ENCODE data around the gene PTOV1.
A peak's percentile ranks its signal among the peaks of the same experiment; 100 is the strongest.

Gene PTOV1

DNA sequence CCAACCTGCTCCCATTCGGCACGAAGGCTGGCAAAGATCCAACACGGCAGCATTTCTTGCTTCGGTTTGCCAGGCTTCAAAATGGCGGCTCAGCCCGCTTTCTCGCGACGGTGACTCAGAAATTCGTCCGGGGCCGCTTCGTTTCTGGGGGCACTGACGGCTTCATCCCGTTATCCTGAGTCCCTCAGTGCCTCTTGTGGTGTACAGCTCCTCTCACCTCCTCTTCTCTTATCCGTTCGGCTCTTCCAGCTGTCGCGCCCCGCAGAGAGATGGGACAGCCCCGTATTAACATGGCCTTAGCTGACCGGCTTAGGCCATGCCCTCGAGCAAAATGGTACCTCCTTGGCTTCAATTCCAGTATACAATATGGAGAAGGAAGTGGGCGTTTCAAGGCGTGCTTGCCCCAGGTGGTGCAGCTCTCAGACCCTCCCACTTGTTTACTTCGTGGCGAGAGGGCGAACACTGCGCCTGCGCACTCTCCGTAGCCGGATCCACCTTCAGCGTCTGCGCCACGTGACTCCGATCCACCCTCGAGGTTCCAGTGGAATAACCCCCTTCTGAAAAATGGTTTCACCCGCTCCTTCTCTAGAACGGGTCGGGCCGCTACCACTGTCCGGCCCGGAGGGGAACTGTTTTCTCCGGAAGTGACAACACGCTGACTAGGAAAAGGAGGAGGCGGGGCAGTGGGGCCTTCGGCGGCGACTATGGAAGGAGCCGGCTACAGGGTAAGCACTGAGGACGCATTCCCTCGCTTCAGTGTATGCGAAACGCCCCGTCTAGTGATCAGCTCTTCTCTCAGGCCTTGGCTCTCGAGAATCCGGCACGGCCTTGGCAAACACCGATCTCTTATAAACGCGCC lies 26.3 kb downstream of the PTOV1 start, which contains the start of the genes AKT1S1 and TBC1D17:
Gene AKT1S1 (minus strand): TSS at position 336 of the 859 bp plus-strand sequence. CDS start 4,060 bp downstream, outside the sequence.
Gene TBC1D17 (plus strand): TSS at position 683 of the 859 bp plus-strand sequence. CDS start 22 bp downstream, at position 705.
- peak; percentile 100 for DNase-seq

DNA sequence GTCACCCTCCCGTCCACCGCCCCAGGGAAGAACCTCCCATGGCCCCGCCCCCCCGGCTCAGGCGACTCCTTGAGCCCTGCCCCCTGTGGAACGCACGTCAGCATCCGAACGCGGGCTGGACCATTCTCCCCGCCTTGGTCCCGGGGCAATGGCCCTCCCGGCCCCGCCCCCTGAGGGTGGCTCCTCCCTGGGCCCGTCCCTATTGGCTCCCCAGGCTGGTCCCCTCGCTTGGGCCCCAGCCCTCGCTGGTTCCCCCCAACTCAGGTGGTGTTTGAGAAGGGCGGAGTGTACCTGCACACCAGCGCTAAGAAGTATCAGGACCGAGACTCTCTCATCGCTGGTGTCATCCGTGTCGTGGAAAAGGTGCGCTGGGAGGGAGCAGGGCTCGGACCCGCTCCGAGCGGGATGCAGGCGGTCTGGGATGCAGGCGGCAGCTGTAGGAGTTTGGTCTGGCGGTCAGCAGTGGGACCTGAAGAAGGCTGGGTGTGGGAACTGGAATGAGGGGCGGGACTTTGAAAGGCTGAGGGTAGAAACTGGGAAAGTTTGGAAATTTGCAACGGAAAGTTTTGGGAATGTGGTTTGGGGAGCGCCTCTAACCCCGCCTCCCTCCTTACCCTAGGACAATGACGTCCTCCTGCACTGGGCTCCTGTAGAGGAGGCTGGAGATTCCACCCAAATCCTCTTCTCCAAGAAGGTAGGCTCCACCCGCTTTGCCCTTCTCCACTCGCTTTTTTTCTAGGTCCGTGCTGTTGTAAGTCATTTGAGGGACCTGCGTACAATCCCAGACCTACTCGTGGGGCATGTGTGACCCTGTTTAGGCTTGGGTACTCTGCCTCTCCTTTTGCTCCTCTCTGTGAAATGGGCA lies 27.2 kb downstream of the PTOV1 start:
- peak; percentile 99 for DNase-seq

DNA sequence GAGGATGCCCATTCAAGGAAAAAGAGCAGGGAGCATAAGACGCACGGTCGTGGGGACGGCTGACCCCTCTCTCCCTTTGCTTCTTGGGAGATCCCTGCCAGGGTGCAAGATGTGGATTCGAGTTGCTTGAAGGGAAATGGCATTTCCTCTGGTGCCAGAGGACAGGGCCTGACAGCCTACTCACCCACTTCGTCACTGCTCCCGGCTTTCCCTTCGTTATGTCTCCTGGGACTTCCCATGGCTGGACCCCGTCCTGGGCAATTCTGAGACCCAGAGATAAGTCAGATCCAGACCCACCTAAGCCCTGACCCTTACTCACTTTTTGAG lies 27.7 kb downstream of the PTOV1 start:
- no peak for DNase-seq

DNA sequence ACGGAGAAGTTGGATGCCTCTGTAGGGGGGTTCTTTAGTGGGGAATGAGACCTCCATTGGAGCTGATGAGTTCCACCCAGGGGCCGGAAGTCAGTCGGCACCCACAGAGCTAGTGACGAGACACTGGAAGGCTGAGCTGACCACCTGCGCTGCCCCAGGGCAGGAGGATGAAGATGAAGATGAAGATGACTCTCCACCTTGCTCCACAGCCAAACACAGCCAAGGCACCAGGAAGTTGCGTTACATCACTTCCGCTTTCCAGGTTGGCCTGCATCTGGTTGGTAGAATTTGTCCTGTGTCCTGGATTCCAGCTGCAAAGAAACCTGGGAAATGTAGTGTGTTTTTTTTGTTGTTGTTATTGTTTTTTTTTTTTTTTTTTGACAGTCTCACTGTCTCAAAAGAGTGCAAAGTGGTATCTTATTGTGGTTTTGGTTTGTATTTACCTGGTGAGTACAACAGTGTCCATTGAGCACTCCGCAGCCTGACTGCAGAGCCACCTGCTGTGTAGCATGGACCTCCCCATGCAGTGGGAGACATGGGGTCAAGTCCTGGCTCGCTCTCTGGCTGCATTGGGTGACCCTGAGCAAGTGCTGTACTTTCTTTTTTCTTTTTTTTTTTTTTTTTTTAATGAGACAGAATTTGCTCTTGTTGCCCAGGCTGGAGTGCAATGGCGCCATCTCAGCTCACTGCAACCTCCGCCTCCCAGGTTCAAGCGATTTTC lies 28.4 kb downstream of the PTOV1 start:
- DNase-seq, result peak; percentile 48

- no peak for DNase-seq
Measured at GRCh38 chr19:49880162-49880869, 29.4 kb downstream of the PTOV1 start.

DNA sequence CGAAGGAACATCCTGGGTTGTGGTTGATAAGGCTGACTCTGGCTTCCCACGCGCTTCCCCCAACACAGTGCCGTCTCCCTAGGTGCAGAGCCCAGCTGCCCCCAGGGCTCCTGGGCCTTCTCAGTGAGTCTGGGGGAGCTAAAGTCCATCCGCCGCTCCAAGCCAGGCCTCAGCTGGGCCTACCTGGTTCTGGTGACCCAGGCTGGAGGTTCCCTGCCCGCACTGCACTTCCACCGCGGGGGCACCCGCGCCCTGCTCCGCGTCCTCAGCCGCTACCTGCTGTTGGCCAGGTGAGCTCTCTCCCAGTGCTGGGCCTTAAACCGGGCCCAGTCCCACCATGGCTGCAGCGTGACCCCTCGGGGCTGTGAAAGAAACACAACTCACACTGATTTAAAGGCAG lies 30.2 kb downstream of the PTOV1 start:
- DNase-seq, result no peak

DNA sequence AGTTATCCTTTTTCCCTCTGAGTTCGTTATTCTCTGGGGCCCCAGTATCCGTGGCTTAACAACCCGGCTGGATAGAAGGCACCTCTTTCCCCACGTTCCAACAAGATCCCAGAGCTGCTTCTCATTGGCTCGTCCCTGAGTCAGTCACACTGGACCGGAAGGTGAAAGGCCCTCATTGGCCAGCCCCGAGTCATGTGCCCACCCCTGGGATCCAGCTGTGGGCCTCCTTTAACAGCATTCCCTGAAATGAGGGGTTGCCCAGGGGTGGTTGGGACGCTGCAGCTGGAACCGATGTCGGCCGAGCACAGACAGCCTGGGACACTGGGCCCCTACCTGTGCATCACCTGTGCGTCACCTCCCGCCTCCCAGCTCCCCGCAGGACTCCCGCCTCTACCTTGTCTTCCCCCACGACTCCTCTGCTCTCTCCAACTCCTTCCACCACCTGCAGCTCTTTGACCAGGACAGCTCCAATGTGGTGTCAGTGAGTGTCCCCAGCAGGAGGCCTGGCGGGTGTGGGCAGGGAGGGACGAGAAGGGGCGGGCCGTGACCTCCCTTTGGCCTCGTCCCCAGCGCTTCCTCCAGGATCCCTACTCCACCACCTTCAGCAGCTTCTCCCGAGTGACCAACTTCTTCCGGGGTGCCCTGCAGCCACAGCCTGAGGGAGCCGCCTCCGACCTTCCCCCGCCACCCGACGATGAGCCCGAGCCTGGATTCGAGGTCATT lies 30.9 kb downstream of the PTOV1 start:
- DNase-seq, result no peak

DNA sequence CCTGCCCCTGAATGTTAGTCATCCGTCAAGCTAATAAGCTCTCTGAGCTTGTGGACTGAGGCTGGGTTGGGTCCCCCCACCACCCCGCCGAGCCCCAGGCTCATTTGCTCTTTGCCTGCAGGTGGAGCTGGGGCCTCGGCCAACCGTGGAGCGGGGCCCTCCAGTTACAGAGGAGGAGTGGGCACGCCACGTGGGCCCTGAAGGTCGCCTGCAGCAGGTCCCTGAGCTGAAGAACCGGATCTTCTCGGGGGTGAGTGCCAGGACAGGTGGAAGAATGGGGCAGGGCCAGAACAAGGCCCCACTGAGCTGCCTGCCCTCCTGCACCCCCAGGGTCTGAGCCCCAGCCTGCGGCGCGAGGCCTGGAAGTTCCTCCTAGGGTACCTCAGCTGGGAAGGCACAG lies 31.7 kb downstream of the PTOV1 start:
- DNase-seq, result no peak

DNA sequence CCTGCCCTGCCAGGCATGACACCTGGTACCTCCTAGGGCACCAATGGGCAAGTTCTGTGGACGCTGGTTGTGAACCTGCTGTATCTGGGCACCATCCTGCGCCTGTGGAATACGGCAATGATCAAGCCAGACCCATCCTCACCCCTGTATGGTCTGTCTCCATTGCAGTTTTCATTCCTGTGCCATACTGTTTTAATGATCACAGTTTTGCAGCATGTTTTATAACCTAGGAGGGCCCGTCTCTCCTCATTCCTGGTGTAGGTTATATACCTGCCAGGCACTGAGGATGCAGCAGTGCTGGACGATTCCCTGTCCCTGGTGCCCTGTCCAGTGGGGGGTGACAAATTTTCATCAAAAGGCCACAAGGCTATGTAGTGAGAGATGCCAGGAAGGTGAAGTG lies 32.1 kb downstream of the PTOV1 start:
- no peak for DNase-seq

- DNase-seq, result no peak
Measured at GRCh38 chr19:49884109-49884508, 33.1 kb downstream of the PTOV1 start.

DNA sequence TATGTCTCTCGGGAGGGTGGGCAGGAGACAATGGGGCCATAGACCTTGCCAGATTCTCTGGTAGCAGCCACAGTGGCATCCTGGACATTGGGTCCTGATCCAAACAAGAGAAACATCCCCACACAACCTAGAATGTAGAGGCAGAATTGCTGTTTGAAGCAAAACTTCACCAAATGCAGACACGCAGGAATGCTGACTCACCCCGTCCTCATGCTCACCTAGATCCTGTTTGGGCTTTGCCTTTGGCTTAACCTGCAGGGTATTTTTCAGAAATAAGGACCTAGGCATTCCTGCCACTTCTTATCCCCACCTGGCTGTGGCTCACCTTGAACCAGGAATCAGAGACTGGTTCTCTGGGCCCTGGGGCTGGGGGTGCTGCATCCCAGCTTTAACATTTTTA lies 33.8 kb downstream of the PTOV1 start:
- no peak for DNase-seq

DNA sequence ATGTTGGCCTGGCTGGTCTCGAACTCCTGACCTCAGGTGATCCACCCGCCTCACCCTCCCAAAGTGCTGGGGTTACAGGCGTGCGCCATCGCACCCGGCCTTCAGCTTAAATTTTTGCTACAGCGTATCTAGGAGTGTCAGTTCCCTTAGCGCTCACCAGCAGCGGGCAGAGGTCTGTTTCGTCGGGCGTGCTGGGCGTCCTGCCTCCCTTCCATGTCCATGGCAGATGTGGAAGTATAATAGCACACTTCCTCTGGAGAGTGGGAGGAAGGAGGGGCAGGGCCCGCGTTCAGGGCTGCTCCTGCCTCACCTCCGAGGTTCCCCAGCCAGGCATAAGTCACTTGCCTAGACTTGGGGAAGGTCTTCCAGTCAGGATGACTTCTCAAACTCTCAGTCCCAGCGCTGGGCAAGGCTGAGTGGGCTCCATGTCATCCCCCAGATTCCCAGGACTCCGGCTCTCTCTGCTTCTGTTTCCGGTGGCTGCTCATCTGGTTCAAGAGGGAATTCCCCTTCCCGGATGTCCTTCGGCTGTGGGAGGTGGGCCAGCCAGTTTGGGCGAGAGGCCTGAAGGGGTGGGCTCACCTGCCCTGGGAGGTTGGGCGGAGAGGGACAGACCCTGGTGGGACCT lies 36.2 kb downstream of the PTOV1 start:
- no peak for DNase-seq

GRCh38 chr19:49887665-49888509 lies 36.9 kb downstream of the PTOV1 start:
- DNase-seq, result no peak

DNA sequence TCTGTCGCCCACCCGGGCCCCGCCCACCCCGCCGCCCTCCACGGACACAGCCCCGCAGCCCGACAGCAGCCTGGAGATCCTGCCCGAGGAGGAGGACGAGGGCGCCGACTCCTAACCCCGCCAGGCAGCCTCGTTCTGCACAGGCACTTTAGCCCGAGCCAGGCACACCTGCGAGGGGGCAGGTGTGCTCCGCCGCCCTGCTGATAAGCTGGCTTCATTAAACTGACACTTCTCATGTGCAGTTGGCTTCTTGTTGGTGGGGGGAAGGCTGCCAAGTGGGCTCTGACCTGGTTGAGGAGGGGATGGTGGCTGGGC lies 37.5 kb downstream of the PTOV1 start:
- DNase-seq, result no peak

- no peak for DNase-seq
Measured at GRCh38 chr19:49889038-49889686, 38.2 kb downstream of the PTOV1 start.

DNA sequence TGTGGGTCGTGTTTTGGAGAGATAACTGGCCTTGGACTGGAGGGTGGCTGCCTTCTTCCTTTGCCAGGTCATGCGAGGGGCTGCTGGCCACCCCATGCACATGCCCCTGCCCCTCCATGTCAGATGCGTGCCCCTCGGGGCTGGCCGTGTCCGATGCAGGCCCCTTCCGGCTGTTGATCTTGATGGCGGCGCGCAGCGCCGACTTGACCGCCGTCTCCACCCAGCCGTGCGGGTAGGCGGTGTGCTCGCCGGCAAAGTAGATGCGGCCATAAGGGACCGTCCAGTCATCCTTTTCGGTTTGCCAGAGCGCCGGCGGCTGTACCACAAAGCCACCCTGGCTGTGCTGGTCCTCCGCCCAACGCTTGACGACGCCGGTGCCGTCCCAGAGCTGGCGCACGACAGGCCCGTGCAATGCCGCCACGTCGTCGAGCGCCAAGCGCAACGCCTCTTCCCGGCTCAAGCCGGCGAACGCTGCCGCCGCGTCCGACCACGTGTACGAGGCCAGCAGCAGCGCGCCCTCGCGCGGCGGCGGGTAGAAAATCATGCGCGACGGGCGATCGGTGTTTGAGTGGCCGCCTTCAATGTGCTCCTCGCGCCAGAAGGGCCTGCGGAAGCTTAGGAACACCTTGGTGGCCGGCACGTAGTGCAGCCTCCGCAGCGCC lies 38.9 kb downstream of the PTOV1 start:
- peak; percentile 73 for DNase-seq

DNA sequence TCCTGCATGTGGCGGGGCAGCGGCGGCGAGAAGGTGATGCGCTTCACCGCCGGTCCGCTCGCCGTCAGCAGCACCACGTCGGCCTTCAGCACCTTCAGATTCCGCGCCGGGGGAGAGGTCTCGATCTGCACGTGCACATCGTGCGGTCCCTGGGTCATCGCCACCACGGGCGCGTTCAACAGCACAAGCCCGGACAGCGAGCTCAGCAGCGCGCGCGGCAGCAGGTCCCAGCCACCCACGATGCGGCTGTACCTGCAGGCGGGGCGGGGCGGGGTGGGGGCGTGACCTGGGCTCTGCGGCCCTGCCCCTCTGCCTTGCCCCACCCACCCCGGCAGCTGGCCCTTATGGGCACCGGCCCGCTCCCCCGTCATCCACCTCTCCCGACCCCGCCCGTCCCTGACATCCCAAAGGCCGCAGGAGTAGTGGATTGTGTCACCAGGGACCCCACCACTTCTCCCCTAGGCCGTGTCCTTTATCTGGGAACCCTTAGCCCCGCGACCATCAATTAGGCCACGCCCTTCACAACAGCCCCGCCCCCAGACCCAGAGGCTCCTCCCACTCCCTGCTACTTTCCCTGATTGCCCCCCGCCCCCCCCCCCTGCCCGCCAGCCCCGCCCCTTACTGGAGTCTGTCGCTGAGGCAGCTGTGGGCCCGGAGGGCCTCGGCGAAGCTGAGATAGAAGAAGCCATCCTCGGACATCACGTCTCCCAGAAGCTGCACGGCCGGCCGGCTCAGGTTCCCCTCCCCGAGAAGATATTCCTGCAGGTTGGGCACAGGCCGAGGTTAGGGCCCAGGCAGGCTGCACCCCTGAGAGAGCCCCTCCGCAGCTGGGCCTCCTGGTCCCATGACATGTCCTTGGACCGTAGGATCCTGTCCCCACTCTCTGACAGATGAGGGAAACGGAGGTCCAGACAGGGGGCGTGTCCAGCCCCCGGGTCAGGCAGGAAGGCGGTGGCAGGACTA lies 39.7 kb downstream of the PTOV1 start:
- no peak for DNase-seq

DNA sequence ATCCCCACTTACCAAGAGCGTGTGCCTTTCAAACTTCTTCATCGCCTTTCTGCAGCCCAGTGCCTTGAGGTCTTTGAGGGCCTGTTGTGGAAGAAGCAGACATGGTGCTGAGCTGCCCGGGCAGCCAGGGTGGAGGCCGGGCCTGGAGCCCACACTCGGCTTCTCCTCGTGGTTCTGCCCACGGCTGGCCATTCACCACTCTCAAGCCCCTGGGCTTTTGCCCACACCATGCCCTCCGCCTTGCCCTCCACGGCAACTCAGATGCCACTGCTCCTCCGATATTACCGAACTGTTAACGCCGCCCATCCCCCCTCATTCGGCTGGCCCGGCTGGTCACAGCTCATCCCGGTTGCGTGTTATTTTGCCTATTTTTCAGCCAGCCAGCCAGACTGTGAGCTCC lies 40.4 kb downstream of the PTOV1 start:
- DNase-seq, result no peak

Data from suppressor macrophage treated with lipopolysaccharide for 4 hours (primary cell).